K562 treated with DMSO at 1 percent for 12 hours (cell line): ENCODE data around the gene CAB39. TPM values are rescaled to one million over a fixed set of nuclear protein-coding genes. Genes with fewer than 3 reads are reported as not detected.

Experiments
- total RNA-seq: library from RNA; unstranded; fragments of 300-600 nt; gene quantifications from 2 replicates; pipeline ENCODE4 v1.2.3, GENCODE V29; 2022; ENCODE audit not compliant: insufficient read depth

The CAB39 gene
- total RNA-seq = 17.6 and 53.7 TPM in 2 replicates

GRCh38 chr2:230712443-230713330, at the start of gene CAB39:
TSS of gene CAB39 (plus strand) at chr2:230712842. CDS start at chr2:230760002, 47,160 bp downstream.

GRCh38 chr2:230864605-230865306, 152.1 kb downstream of the CAB39 start, which contains the start of gene ITM2C:
TSS of gene ITM2C (plus strand) at chr2:230864942. CDS start at chr2:230865026, 84 bp downstream.

Other genes starting within 250 kb of the CAB39 start
- 57.6 and 68.2 TPM in 2 replicates for gene ITM2C, start 152.1 kb downstream of the CAB39 start, total RNA-seq
- gene GPR55, start 212.4 kb downstream of the CAB39 start, total RNA-seq = 0.26 TPM in 1 of 2 replicates, not detected in the other